ENCODE measurements around the gene DENND2A. TPM values are rescaled to one million over a fixed set of nuclear protein-coding genes. Genes with fewer than 3 reads are reported as not detected.
A peak's percentile ranks its signal among the peaks of the same experiment; 100 is the strongest.

The DENND2A gene
- total RNA-seq, 1 experiment from 2014 or later, result 7.3 TPM

- Mint-ChIP-seq H3K27me3 (ENCODE audit: low read depth) (peaks cover 33% of the 10 kb centered on the region), H3K4me3 (no peak overlapping the region), H3K36me3 (ENCODE audit: insufficient read depth in 1 of 3, low read depth in 3 of 3) (no peaks in the 10 kb centered on the region), H3K9me3 (no peaks in the 10 kb centered on the region), H3K27ac (peak overlapping the region in 1 of 3 experiments; percentile 65; a peak in 2 of 7 replicates), H3K4me1 (peaks cover 45 to 49% of the 10 kb centered on the region in 2 experiments)
- Histone ChIP-seq H4K8ac (replicated peaks; ENCODE audit: insufficient read length, low read depth, low read length) (no peak overlapping the region), H2BK120ac (ENCODE audit: low read depth, low read length, poor library complexity, severe bottlenecking) (no peak overlapping the region), H3K56ac (ENCODE audit: insufficient read length, low read depth, low read length) (no peak overlapping the region), H3T11ph (ENCODE audit: low read length) (no peak overlapping the region), H2BK5ac (ENCODE audit: insufficient read length, low read length) (no peak overlapping the region), H3K79me1 (ENCODE audit: insufficient read depth, low read depth, low read length, poor library complexity, severe bottlenecking) (no peaks in the 10 kb centered on the region), H2AFZ (ENCODE audit: low read length) (no peak overlapping the region), H3K23me2 (ENCODE audit: insufficient read length, low read depth, low read length, poor library complexity, severe bottlenecking) (peaks cover 15% of the 10 kb centered on the region), H2BK12ac (ENCODE audit: insufficient read length, low read depth, low read length) (no peak overlapping the region), H3K27me3 (ENCODE audit: insufficient read depth, low read length) (no peaks in the 10 kb centered on the region), H3K23ac (ENCODE audit: insufficient read length, low read depth, low read length) (no peak overlapping the region), H4K5ac (ENCODE audit: insufficient read length, low read depth, low read length) (no peak overlapping the region), H4K20me1 (ENCODE audit: control insufficient read depth, insufficient read depth, insufficient read length) (no peaks in the 10 kb centered on the region), H3K27ac (ENCODE audit: insufficient read length, low read depth, low read length) (no peak overlapping the region), H3K18ac (ENCODE audit: insufficient read length, low read depth, low read length) (no peak overlapping the region), H2AK5ac (ENCODE audit: insufficient read length, low read length) (no peak overlapping the region), H3K4me2 (ENCODE audit: insufficient read depth, insufficient read length, low read length) (no peak overlapping the region), H3K4ac (ENCODE audit: low read depth, low read length) (no peak overlapping the region), H2BK15ac (ENCODE audit: low read depth, low read length) (no peak overlapping the region), H3K4me1 (ENCODE audit: insufficient read depth, low read length) (peaks cover 14% of the 10 kb centered on the region; the same call in 1 of the 2 replicates), H3K9me3 (ENCODE audit: control insufficient read depth, low read depth, low read length) (no peaks in the 10 kb centered on the region), H4K91ac (ENCODE audit: insufficient read length, low read depth, low read length) (no peak overlapping the region), H2BK20ac (ENCODE audit: low read depth, low read length, poor library complexity, severe bottlenecking) (no peak overlapping the region), H3K9ac (ENCODE audit: extremely low read depth, insufficient read length, low read length) (no peak overlapping the region), H3K79me2 (ENCODE audit: insufficient read depth, low read length) (peaks cover 3% of the 10 kb centered on the region; the same call in 1 of the 2 replicates), H3K14ac (ENCODE audit: insufficient read depth, low read length) (no peak overlapping the region)
- TF ChIP-seq, protein P1, sequence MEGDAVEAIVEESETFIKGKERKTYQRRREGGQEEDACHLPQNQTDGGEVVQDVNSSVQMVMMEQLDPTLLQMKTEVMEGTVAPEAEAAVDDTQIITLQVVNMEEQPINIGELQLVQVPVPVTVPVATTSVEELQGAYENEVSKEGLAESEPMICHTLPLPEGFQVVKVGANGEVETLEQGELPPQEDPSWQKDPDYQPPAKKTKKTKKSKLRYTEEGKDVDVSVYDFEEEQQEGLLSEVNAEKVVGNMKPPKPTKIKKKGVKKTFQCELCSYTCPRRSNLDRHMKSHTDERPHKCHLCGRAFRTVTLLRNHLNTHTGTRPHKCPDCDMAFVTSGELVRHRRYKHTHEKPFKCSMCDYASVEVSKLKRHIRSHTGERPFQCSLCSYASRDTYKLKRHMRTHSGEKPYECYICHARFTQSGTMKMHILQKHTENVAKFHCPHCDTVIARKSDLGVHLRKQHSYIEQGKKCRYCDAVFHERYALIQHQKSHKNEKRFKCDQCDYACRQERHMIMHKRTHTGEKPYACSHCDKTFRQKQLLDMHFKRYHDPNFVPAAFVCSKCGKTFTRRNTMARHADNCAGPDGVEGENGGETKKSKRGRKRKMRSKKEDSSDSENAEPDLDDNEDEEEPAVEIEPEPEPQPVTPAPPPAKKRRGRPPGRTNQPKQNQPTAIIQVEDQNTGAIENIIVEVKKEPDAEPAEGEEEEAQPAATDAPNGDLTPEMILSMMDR (conservative IDR thresholded peaks at IDR 0.05), result no peak
- no CpG with 5 or more reads among the region's 3 CpGs for WGBS (ENCODE audit: extremely low coverage, insufficient read length, low lambda C conversion rate)
- DNase-seq, result no peak
These were observed 3.2 kb downstream of the DENND2A start for GRCh38 chr7:140637400-140637799.
